GM23338 (cell line): ENCODE data around the gene IQSEC3. TPM values are rescaled to one million over a fixed set of nuclear protein-coding genes. Genes with fewer than 3 reads are reported as not detected.
A peak's percentile ranks its signal among the peaks of the same experiment; 100 is the strongest.
"Not testable (repeated sequence)": the region's sequence is repeated elsewhere in the genome, so short reads cannot be mapped to it uniquely, and the experiment has no call there.

ENCODE experiments used
- ATAC-seq: fragments of 200-7000 bp; cut with Tn5 transposase; 3 replicates; pipeline ENCODE4 v1.9.1; 2020
- DNase-seq: peaks from one replicate; pipeline ENCODE4 v3.0.0-alpha.2; 2015; ENCODE audit warnings: low spot score
- H2AFZ ChIP-seq: fragments of 200-600 bp; sonication (generic); 2 replicates; pipeline ENCODE4 v1.8.0; 2016; ENCODE audit warnings: antibody characterized with exemption, mild to moderate bottlenecking, moderate library complexity
- H3F3A ChIP-seq: fragments of 200-600 bp; sonication (generic); replicated peaks from 2 replicates; pipeline ENCODE4 v1.8.0; 2017; ENCODE audit warnings: antibody characterized with exemption, mixed run types, low read depth
- H3K27ac ChIP-seq: fragments of 200-600 bp; sonication (generic); 2 replicates; pipeline ENCODE4 v1.6.1; 2016; ENCODE audit warnings: low read depth
- H3K27me3 ChIP-seq: fragments of 200-600 bp; sonication (generic); 2 replicates; pipeline ENCODE4 v1.8.0; 2016; ENCODE audit warnings: mild to moderate bottlenecking, mixed run types, moderate library complexity; ENCODE audit not compliant: insufficient read depth
- H3K36me3 ChIP-seq: fragments of 200-600 bp; sonication (generic); 2 replicates; pipeline ENCODE4 v1.8.0; 2016; ENCODE audit warnings: mild to moderate bottlenecking; ENCODE audit not compliant: insufficient read depth
- H3K4me1 ChIP-seq: fragments of 200-600 bp; sonication (generic); 2 replicates; pipeline ENCODE4 v1.8.0; 2016; ENCODE audit warnings: mild to moderate bottlenecking, moderate library complexity; ENCODE audit not compliant: insufficient read depth
- H3K4me2 ChIP-seq: fragments of 200-600 bp; sonication (generic); 2 replicates; pipeline ENCODE4 v1.7.1; 2017; ENCODE audit warnings: mixed run types
- H3K4me3 ChIP-seq: fragments of 200-600 bp; sonication (generic); 2 replicates; pipeline ENCODE4 v1.6.1; 2016; ENCODE audit warnings: mixed run types
- H3K79me2 ChIP-seq: fragments of 200-600 bp; sonication (generic); replicated peaks from 2 replicates; pipeline ENCODE4 v1.8.0; 2017; ENCODE audit warnings: mild to moderate bottlenecking; ENCODE audit not compliant: insufficient read depth
- H3K9me2 ChIP-seq: fragments of 200-600 bp; sonication (generic); 2 replicates; pipeline ENCODE4 v1.8.0; 2017; ENCODE audit not compliant: insufficient read depth
- H4K20me1 ChIP-seq: fragments of 200-600 bp; sonication (generic); replicated peaks from 2 replicates; pipeline ENCODE4 v1.8.0; 2017; ENCODE audit warnings: mild to moderate bottlenecking; ENCODE audit not compliant: insufficient read depth
- H3K27ac Mint-ChIP-seq: 2 replicates; pipeline ENCODE4 v1.8.0; 2020; ENCODE audit warnings: inconsistent platforms, mild to moderate bottlenecking, moderate library complexity, mixed read lengths
- H3K27me3 Mint-ChIP-seq: 3 replicates; pipeline ENCODE4 v1.8.0; 2022; ENCODE audit warnings: low read depth, mild to moderate bottlenecking, moderate library complexity, mixed read lengths, inconsistent platforms; ENCODE audit not compliant: insufficient read depth, poor library complexity
- H3K36me3 Mint-ChIP-seq: 3 replicates; pipeline ENCODE4 v1.8.0; 2021; ENCODE audit warnings: low read depth, mild to moderate bottlenecking, inconsistent platforms, moderate library complexity, mixed read lengths
- H3K4me1 Mint-ChIP-seq: 3 replicates; pipeline ENCODE4 v1.8.0; 2020; ENCODE audit warnings: mild to moderate bottlenecking, inconsistent platforms, mixed read lengths
- H3K4me3 Mint-ChIP-seq: 3 replicates; pipeline ENCODE4 v1.8.0; 2021; ENCODE audit warnings: moderate library complexity, mild to moderate bottlenecking, inconsistent platforms, mixed read lengths
- H3K9me3 Mint-ChIP-seq: 3 replicates; pipeline ENCODE4 v1.8.0; 2020; ENCODE audit warnings: moderate library complexity, mild to moderate bottlenecking, inconsistent platforms, mixed read lengths
- long read RNA-seq: library from polyadenylated mRNA; unstranded; transcript quantifications from one replicate; pipeline ENCODE4 v2.0.0, GENCODE V29; 2020; ENCODE audit not compliant: unreplicated experiment
- polyA plus RNA-seq: library from polyadenylated mRNA; unstranded; fragments of >200 nt; fragmentation: Nextera tagmentation; extraction: Ambion mirVana; gene quantifications from 2 replicates; pipeline ENCODE4 v1.2.1, GENCODE V29; 2016
- total RNA-seq: library from RNA; depleted of rRNA; stranded (reverse); fragments of >200 nt; shearing (Covaris generic); gene quantifications from 2 replicates; pipeline ENCODE4 v1.2.3, GENCODE V29; 2014; rRNA removed

The IQSEC3 gene
- total RNA-seq: 2.1 and 3.8 TPM in 2 replicates
- 3.3 and 3.6 TPM in 2 replicates for polyA plus RNA-seq
- long read RNA-seq, partial matches to known transcripts: 0 of 1 reads
- long read RNA-seq, other reads (novel, unspliced or antisense): 1 of 1 reads

- not testable (repeated sequence) for DNase-seq
- ATAC-seq: peak; percentile 66
- peak within 1 kb of the TSS; percentile 69 for H3K4me3 Mint-ChIP-seq
Measured at GRCh38 chr12:66428-66781, at the start of gene IQSEC3. IQSEC3 (plus strand) TSS chr12:66767; CDS start chr12:66883, 116 bp downstream.

GRCh38 chr12:17370-18340, 48.9 kb upstream of the IQSEC3 start:
- H3K36me3 ChIP-seq, H3K4me1 Mint-ChIP-seq, H3K27ac Mint-ChIP-seq, H3K27me3 Mint-ChIP-seq, H3K4me2 ChIP-seq, H2AFZ ChIP-seq, DNase-seq, H3K4me3 ChIP-seq, ATAC-seq, H3K9me2 ChIP-seq, H4K20me1 ChIP-seq, H3F3A ChIP-seq, H3K4me3 Mint-ChIP-seq, H3K27me3 ChIP-seq, H3K79me2 ChIP-seq, H3K4me1 ChIP-seq, H3K27ac ChIP-seq: not testable (repeated sequence)
- H3K9me3 Mint-ChIP-seq: peaks cover 14% of the 10 kb centered on the region
- peaks cover 18% of the 10 kb centered on the region for H3K36me3 Mint-ChIP-seq

More at GRCh38 chr12:66428-66781, at the start of gene IQSEC3:
- peak within 1 kb of the TSS; percentile 55 for H3K4me3 ChIP-seq
- not testable (repeated sequence) for H3K4me1 Mint-ChIP-seq, H3K27me3 Mint-ChIP-seq, H3K36me3 ChIP-seq, H2AFZ ChIP-seq, H3K9me3 Mint-ChIP-seq, H3K27ac Mint-ChIP-seq, H3F3A ChIP-seq, H4K20me1 ChIP-seq, H3K79me2 ChIP-seq, H3K9me2 ChIP-seq, H3K36me3 Mint-ChIP-seq, H3K4me1 ChIP-seq, H3K27ac ChIP-seq
- peaks cover 38% of the 10 kb centered on the region for H3K27me3 ChIP-seq
- H3K4me2 ChIP-seq: peak within 1 kb of the TSS; percentile 78; the same call in 1 of the 2 replicates

- not testable (repeated sequence) for H3K9me2 ChIP-seq, H3K4me1 ChIP-seq, DNase-seq, H2AFZ ChIP-seq, H3K4me1 Mint-ChIP-seq, H3K9me3 Mint-ChIP-seq, H3K79me2 ChIP-seq, H3K4me3 Mint-ChIP-seq, H3K27me3 Mint-ChIP-seq, ATAC-seq, H3K27me3 ChIP-seq, H3K36me3 ChIP-seq, H3K4me2 ChIP-seq, H4K20me1 ChIP-seq, H3K4me3 ChIP-seq, H3F3A ChIP-seq, H3K27ac Mint-ChIP-seq, H3K27ac ChIP-seq
- H3K36me3 Mint-ChIP-seq: peaks cover 12% of the 10 kb centered on the region
Measured at GRCh38 chr12:18821-19567, 47.6 kb upstream of the IQSEC3 start.

- not testable (repeated sequence) for H4K20me1 ChIP-seq, DNase-seq, H3K79me2 ChIP-seq, H2AFZ ChIP-seq, H3K4me3 ChIP-seq, H3K4me1 ChIP-seq, H3K4me3 Mint-ChIP-seq, H3K27me3 Mint-ChIP-seq, H3F3A ChIP-seq, H3K36me3 ChIP-seq, H3K27me3 ChIP-seq, ATAC-seq, H3K4me2 ChIP-seq, H3K4me1 Mint-ChIP-seq, H3K9me3 Mint-ChIP-seq, H3K27ac Mint-ChIP-seq, H3K27ac ChIP-seq, H3K9me2 ChIP-seq
- H3K36me3 Mint-ChIP-seq: peaks cover 12% of the 10 kb centered on the region; the same call in 2 of the 3 replicates
Measured at GRCh38 chr12:19906-20305, 46.7 kb upstream of the IQSEC3 start.
